Fibroblast of skin of scalp (primary cell): ENCODE results near the gene ACTG1.
"Not testable (repeated sequence)": the region's sequence is repeated elsewhere in the genome, so short reads cannot be mapped to it uniquely, and the experiment has no call there.

Experiments
- DNase-seq: peaks from one replicate; pipeline ENCODE4 v3.0.0-alpha.2; 2013

The ACTG1 gene

GRCh38 chr17:81532490-81533287, 20.1 kb upstream of the ACTG1 start:
- DNase-seq: no peak

DNA sequence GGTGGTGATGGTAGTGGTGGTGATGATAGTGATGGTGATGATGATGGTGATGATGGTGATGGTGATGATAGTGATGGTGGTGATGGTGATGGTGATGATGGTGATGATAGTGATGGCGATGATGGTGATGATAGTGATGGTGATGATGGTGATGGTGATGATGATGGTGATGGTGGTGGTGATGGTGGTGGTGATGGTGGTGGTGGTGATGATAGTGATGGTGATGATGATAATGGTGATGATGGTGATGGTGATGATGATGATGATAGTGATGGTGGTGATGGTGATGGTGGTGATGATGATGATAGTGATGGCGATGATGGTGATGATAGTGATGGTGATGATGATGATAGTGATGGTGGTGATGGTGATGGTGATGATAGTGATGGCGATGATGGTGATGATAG, 19.4 kb upstream of the ACTG1 start:
- not testable (repeated sequence) for DNase-seq

DNA sequence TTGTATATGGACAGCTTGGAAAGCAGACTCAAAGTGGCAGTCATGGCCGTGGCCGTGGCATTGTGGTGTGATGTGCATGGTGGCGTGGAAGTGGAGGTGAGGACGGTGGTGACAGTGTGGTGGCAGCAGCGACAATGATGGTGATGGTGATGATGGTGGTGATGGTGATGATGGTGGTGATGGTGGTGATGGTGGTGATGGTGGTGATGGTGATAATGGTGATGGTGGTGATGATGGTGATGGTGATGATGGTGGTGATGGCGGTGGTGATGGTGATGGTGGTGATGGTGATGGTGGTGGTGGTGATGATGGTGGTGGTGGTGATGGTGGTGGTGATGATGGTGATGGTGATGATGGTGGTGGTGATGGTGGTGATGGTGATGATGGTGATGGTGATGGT, 18.4 kb upstream of the ACTG1 start:
- DNase-seq: not testable (repeated sequence)

- DNase-seq: no peak
These were observed 16.8 kb upstream of the ACTG1 start for GRCh38 chr17:81529437-81529803.

GRCh38 chr17:81528651-81529436, 16.2 kb upstream of the ACTG1 start:
- DNase-seq: no peak

GRCh38 chr17:81528384-81528650, 15.7 kb upstream of the ACTG1 start:
- no peak for DNase-seq

DNA sequence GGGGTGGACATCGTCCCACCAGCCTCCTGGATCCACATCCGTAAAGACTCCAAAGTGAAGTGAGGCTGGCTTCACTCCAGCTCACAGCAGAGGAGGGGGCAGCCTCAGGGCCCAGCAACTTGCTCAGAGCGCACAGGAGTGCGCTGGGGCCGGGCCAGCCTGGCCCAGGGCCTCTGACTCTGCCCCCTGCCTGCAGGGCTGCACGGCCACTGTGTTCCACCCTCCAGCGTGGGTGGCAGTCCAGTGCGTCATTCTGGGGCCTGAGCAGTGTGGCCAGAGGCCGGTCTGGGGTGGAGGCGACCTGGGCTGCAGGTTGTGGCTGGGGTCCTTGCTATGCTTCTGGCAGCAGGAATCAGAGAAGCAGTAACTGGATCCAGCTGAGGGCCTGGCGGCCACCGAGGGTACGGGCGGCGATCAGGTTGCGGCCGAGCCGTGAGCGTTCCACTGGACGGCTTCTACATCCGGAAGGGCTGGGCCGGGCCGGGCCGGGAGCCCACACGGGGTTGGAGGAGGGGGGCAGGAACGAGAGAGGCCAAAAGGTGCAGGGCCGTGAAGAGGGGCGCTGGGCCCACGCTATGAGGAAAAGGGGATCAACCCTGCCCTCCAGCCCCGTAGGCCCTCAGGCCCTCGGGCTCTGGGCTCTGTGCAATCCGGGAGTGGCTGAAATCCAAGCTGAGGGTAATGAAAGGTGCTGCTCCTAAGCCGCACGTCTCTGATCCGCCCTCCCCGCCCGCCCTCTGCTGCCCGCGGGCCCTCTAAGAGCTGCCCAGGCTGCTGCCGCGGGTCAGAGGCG, 15.2 kb upstream of the ACTG1 start, which contains the start of gene FSCN2:
FSCN2 (plus strand) TSS at position 787 of the 793 bp plus-strand sequence. CDS start 155 bp downstream, outside the sequence.
- no peak for DNase-seq

- no peak for DNase-seq
These were observed 14.3 kb upstream of the ACTG1 start for GRCh38 chr17:81526662-81527571.

DNA sequence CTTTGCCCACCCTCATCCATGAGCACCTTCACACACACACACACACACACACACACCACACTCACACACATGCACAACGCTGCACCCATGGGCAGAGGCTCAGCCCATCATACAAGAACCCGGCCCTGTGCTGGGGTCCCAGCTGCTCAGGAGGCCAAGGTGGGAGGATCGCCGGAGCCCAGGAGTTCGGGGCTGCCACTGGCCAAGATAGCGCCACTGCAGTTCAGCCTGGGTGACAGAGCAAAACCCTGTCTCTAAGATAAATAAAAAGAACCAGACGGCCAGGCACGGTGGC, 12.2 kb upstream of the ACTG1 start:
- no peak for DNase-seq

- DNase-seq: no peak
These were observed 11.7 kb upstream of the ACTG1 start for GRCh38 chr17:81524039-81524864.

DNA sequence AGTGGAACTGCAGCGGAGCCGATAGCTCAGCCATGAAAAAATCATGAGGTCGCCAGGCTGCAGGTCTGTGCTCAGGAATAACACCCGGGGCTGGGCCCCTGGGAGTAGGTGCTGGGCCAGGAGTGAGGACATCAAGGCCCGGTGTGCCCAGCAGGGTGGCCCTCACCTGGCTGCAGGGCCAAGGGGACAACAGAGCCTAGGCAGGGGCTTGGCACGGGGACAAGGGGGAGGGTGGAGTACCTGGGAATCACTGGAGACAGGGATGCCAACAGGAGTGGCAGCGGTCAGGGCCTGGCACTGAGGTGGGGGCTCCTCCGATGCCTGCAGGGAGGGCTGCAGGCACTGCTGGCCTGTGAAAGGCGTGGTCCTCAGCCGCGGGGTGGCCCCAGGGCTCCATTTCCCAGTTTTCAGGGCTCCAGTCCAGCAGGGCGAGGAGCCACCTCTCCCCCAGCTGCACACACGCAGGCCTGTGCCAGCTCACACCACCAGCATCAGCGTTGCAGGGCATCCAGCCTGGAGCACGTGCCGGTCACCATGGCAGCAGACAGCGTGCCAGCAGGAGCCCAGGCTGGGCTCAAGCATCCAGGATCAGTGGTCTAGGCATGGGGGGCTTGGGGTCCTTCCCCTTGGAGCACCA, 10.9 kb upstream of the ACTG1 start:
- DNase-seq: peak; percentile 40

DNA sequence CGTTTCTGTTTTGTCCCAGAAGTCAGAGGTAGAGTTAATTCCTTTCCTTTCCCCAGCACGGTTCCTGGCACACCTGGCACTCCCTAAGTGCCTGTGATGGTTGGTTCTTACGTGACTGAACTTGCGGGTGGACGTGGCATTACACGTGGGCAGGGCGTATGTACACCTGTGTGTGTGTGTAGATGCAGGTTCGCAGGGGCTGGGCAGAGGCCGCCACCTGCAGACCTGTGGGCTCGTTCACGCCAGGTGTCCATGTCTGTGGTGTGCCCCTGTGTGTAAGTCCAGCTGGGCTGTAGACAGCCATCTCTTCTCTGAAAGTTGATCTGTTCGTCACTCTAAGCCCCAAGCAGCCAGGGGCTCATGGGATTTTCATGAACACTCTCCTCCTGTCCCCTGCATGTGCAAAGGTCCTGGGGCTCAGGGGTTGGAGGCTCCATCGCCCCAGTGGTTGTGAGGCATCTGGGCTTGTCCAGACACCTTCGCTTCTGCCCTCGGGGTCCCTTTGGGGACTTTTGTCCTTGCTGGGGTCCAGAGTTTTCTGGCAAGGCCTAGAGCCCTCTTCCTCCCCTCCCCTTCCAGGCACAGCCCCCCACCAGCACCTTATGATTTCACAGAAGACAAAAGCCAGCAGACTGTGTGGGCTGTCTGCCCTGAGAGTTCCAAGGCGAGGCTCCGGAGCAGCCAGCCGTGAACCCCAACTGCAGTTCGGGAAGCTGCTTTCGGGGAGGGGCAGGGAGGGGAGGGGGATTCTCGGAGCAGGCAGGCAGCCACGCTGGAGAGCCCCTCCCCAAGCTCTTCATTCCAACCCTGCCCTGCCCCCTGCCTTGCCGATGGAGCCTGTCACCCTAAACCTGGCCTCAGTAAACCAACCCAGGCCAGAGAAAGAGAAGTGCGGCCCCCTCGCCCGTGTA, 10.1 kb upstream of the ACTG1 start:
- DNase-seq: peak; percentile 60

GRCh38 chr17:81520021-81520901, 7.7 kb upstream of the ACTG1 start:
- DNase-seq: no peak

DNA sequence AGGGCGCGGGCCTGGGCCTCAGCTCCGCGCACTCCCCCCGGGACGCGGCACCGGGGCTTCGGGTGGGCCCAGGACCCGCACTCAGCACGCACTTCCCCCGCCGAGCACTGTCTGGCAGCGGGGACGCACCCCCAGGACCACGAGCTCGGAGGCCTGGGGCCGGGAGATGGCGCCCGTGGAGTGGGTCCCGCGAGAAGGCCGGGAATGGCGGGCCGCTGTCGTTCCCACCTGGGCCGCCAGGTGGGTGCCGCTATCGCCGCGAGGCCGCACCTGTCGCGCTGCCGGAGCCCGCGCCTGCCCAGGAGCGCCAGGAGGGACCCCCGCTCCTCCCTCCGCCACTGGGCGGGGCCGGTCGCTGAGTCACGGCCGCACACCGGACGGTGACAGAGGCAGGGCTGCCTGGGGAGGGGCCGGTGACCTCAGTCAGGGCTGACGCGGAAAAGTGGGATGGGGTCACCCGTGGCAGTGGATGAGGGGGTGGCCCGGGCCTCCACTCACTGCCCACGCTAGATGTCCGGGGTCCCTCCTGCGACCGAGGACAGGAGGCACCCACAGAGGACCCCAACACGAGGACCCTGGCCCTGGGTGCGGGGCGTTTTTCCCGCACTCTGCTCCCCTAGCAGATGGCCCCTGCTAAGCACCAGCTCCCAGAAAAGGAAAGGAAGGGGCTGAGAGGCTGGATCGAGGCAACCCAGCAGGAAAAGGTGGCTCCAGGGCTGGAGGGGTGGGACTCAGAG, 6.9 kb upstream of the ACTG1 start:
- DNase-seq: no peak

GRCh38 chr17:81518785-81519283, 6.2 kb upstream of the ACTG1 start:
- DNase-seq: peak; percentile 44

GRCh38 chr17:81518113-81518784, 5.7 kb upstream of the ACTG1 start:
- no peak for DNase-seq
